GM12801 (cell line): Measurements from ENCODE around the gene DNAJC7.

Source experiments
- CTCF ChIP-seq: IDR thresholded peaks from one replicate; pipeline ENCODE4 v1.5.1; 2011; ENCODE audit warnings: control low read depth; ENCODE audit not compliant: insufficient read length; ENCODE audit errors: extremely low read depth

DNAJC7 gene

GRCh38 chr17:42026857-42027589, 9.8 kb upstream of the DNAJC7 start:
- no peak for TF ChIP-seq CTCF

- TF ChIP-seq CTCF: no peak
Observed at GRCh38 chr17:42025936-42026335, 8.7 kb upstream of the DNAJC7 start.

GRCh38 chr17:42025191-42025579, 7.9 kb upstream of the DNAJC7 start:
- no peak for TF ChIP-seq CTCF

GRCh38 chr17:42023524-42024349, 6.5 kb upstream of the DNAJC7 start:
- no peak for TF ChIP-seq CTCF

- TF ChIP-seq CTCF: no peak
Observed at GRCh38 chr17:42019509-42020404, 2.5 kb upstream of the DNAJC7 start, which contains the start of gene NKIRAS2. NKIRAS2 (plus strand) TSS chr17:42020090; CDS start chr17:42021578, 1,488 bp downstream.

GRCh38 chr17:42018988-42019387, 1.7 kb upstream of the DNAJC7 start:
- TF ChIP-seq CTCF: no peak

GRCh38 chr17:42018339-42018738, 1.1 kb upstream of the DNAJC7 start:
- TF ChIP-seq CTCF: no peak
